Nephron (organoid): ENCODE data around the gene SHTN1.
A peak's percentile ranks its signal among the peaks of the same experiment; 100 is the strongest.

Experiments
- H3K27ac Mint-ChIP-seq, 3 experiments: 2 replicates each; pipeline ENCODE4 v1.8.0; 2020; ENCODE audit warnings: mixed read lengths in 3 of 3, mild to moderate bottlenecking in 2 of 3, moderate library complexity in 1 of 3
- H3K27me3 Mint-ChIP-seq: 2 replicates; pipeline ENCODE4 v1.8.0; 2021; ENCODE audit warnings: low read depth, mild to moderate bottlenecking, moderate library complexity, mixed read lengths
- H3K36me3 Mint-ChIP-seq: 2 replicates; pipeline ENCODE4 v1.8.0; 2020; ENCODE audit warnings: low read depth, mixed read lengths
- H3K4me1 Mint-ChIP-seq: 2 replicates; pipeline ENCODE4 v1.8.0; 2020; ENCODE audit warnings: mixed read lengths
- H3K4me3 Mint-ChIP-seq, 3 experiments: 2 replicates each; pipeline ENCODE4 v1.8.0; 2020; ENCODE audit warnings: mild to moderate bottlenecking in 3 of 3, mixed read lengths in 3 of 3, moderate library complexity in 2 of 3
- H3K9me3 Mint-ChIP-seq: 2 replicates; pipeline ENCODE4 v1.8.0; 2020; ENCODE audit warnings: mixed read lengths
- TF ChIP-seq, protein P1 (sequence below), 3 experiments: fragments of 200-600 bp; sonication (generic); IDR thresholded peaks; one replicate each; pipeline ENCODE4 v1.5.0; 2021; ENCODE audit warnings: antibody characterized with exemption in 3 of 3; ENCODE audit not compliant: unreplicated experiment in 3 of 3

SHTN1 gene

GRCh38 chr10:117005026-117005526 lies at the start of gene SHTN1:
Gene SHTN1 (minus strand): TSS chr10:117005187. CDS start chr10:117005079, 108 bp downstream.
- peak within 1 kb of the TSS; percentile 17 to 65 (median 40) for H3K27ac Mint-ChIP-seq
- TF ChIP-seq, protein P1, sequence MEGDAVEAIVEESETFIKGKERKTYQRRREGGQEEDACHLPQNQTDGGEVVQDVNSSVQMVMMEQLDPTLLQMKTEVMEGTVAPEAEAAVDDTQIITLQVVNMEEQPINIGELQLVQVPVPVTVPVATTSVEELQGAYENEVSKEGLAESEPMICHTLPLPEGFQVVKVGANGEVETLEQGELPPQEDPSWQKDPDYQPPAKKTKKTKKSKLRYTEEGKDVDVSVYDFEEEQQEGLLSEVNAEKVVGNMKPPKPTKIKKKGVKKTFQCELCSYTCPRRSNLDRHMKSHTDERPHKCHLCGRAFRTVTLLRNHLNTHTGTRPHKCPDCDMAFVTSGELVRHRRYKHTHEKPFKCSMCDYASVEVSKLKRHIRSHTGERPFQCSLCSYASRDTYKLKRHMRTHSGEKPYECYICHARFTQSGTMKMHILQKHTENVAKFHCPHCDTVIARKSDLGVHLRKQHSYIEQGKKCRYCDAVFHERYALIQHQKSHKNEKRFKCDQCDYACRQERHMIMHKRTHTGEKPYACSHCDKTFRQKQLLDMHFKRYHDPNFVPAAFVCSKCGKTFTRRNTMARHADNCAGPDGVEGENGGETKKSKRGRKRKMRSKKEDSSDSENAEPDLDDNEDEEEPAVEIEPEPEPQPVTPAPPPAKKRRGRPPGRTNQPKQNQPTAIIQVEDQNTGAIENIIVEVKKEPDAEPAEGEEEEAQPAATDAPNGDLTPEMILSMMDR (IDR thresholded peaks at IDR 0.05; ENCODE audit: unreplicated experiment in 3 of 3), result no peak
- H3K27me3 Mint-ChIP-seq, result peaks cover 23% of the 10 kb centered on the region
- H3K4me1 Mint-ChIP-seq, result no peaks in the 10 kb centered on the region
- peak within 1 kb of the TSS; percentile 92 to 93 (median 93) for H3K4me3 Mint-ChIP-seq
- no peaks in the 10 kb centered on the region for H3K36me3 Mint-ChIP-seq
- H3K9me3 Mint-ChIP-seq, result no peaks in the 10 kb centered on the region

DNA sequence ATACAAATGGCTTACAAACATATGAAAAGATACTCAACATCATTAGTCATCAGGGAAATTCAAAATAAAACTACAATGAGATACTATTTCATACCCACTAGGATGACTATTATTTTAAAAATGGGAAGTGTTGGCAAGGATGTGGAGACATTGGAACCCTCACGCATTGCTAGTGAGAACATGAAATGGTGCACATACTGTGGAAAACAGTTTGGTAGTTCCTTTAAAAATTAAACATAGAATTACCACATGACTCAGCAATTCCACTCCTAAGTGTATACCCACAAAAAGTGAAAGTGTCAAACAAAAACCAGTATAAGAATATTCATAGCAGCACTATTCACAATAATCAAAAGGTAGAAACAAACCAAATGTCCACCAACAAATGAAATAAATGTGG lies 48.5 kb upstream of the SHTN1 start:
- TF ChIP-seq, protein P1 (IDR thresholded peaks at IDR 0.05; ENCODE audit: unreplicated experiment in 3 of 3), result no peak
- no peaks in the 10 kb centered on the region for H3K4me1 Mint-ChIP-seq
- peaks cover 34% of the 10 kb centered on the region for H3K9me3 Mint-ChIP-seq
- no peaks in the 10 kb centered on the region for H3K27me3 Mint-ChIP-seq
- H3K4me3 Mint-ChIP-seq, result no peak overlapping the region
- no peaks in the 10 kb centered on the region for H3K36me3 Mint-ChIP-seq
- no peak overlapping the region for H3K27ac Mint-ChIP-seq

GRCh38 chr10:117047947-117048346 lies 43.0 kb upstream of the SHTN1 start:
- TF ChIP-seq, protein P1 (IDR thresholded peaks at IDR 0.05; ENCODE audit: unreplicated experiment in 3 of 3), result no peak
- Mint-ChIP-seq H3K27ac (no peak overlapping the region), H3K4me3 (no peak overlapping the region), H3K9me3 (peaks cover 35% of the 10 kb centered on the region), H3K27me3 (no peaks in the 10 kb centered on the region), H3K4me1 (no peaks in the 10 kb centered on the region), H3K36me3 (no peaks in the 10 kb centered on the region)

GRCh38 chr10:117016266-117016665 lies 11.3 kb upstream of the SHTN1 start:
- Mint-ChIP-seq H3K27me3 (peaks cover 12% of the 10 kb centered on the region), H3K36me3 (no peaks in the 10 kb centered on the region), H3K27ac (no peak overlapping the region), H3K9me3 (no peaks in the 10 kb centered on the region), H3K4me1 (no peaks in the 10 kb centered on the region), H3K4me3 (no peak overlapping the region)
- TF ChIP-seq, protein P1 (IDR thresholded peaks at IDR 0.05; ENCODE audit: unreplicated experiment in 3 of 3), result no peak

DNA sequence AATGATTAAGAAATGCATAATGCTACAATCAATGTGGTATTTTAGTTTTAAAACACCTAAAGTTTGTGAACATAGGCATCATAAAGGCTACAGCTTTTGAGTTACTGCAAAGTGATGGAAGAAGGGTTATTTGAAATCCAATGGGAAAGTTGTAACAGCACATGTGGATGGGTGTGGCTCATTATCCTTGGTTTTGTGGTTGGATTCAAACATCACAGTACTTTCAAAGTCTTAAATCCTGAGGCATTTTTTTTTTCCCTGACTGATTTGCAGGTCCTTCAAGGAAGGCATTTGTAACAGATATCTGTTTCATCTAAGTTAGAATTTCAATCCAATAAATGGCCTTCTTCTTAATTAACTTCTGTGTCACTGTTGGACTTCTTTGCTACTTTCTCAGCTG lies 9.8 kb upstream of the SHTN1 start:
- TF ChIP-seq, protein P1 (IDR thresholded peaks at IDR 0.05; ENCODE audit: unreplicated experiment in 3 of 3), result no peak
- Mint-ChIP-seq H3K9me3 (no peaks in the 10 kb centered on the region), H3K27ac (no peak overlapping the region), H3K36me3 (no peaks in the 10 kb centered on the region), H3K27me3 (peaks cover 16% of the 10 kb centered on the region), H3K4me1 (no peaks in the 10 kb centered on the region), H3K4me3 (no peak overlapping the region)

- no peaks in the 10 kb centered on the region for H3K9me3 Mint-ChIP-seq
- no peaks in the 10 kb centered on the region for H3K4me1 Mint-ChIP-seq
- H3K4me3 Mint-ChIP-seq, result no peak overlapping the region
- no peaks in the 10 kb centered on the region for H3K36me3 Mint-ChIP-seq
- no peak overlapping the region for H3K27ac Mint-ChIP-seq
- peaks cover 27% of the 10 kb centered on the region for H3K27me3 Mint-ChIP-seq
- TF ChIP-seq, protein P1 (IDR thresholded peaks at IDR 0.05; ENCODE audit: unreplicated experiment in 3 of 3), result no peak
These were observed 2.1 kb upstream of the SHTN1 start for GRCh38 chr10:117007080-117007479.
